Measurements from ENCODE around the gene EIF4A3. TPM values are rescaled to one million over a fixed set of nuclear protein-coding genes. Genes with fewer than 3 reads are reported as not detected.
A peak's percentile ranks its signal among the peaks of the same experiment; 100 is the strongest.

The EIF4A3 gene
- total RNA-seq, 1 donor from 2014 or later: 90.1 TPM

DNA sequence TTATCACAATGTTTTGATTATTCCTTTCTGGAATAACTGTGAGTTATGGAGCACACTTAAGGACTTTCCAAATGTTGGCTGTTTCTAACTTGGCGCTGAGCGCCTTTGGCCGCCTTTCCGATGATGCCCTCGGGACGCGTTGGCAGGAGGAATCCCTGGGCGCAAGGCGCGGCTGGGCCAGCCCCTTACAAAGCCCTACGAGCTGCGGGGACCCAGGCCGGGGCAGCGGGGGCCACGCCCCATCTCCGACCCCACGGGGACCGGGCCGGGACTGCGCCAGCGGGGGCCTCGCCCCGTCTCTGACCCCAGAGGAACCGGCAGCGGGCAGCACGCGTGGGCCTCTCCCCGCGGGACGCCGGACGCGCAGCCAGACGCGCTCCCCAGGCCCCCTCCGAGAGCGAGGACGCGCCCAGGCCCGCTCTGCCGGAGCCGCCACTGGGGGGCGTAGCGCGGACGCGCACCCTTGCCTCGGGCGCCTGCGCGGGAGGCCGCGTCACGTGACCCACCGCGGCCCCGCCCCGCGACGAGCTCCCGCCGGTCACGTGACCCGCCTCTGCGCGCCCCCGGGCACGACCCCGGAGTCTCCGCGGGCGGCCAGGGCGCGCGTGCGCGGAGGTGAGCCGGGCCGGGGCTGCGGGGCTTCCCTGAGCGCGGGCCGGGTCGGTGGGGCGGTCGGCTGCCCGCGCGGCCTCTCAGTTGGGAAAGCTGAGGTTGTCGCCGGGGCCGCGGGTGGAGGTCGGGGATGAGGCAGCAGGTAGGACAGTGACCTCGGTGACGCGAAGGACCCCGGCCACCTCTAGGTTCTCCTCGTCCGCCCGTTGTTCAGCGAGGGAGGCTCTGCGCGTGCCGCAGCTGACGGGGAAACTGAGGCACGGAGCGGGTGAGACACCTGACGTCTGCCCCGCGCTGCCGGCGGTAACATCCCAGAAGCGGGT lies 45.6 kb downstream of the EIF4A3 start, which contains the start of gene GAA:
Gene GAA (plus strand): TSS at position 571 of the 935 bp plus-strand sequence. CDS start 3,006 bp downstream, outside the sequence.
- H3K36me3 ChIP-seq: no peaks in the 10 kb centered on the region
- no peaks in the 10 kb centered on the region for H3K9me3 ChIP-seq
- no peaks in the 10 kb centered on the region for H3K27me3 ChIP-seq
- intact Hi-C loops (cut with DNase I): loop anchor here (2.0 kb wide), 1 partner anchor 46 kb away; the partner anchor contains the start of gene EIF4A3
- DNase-seq (ENCODE audit: extremely low spot score in 2 of 2): no peak
- H3K4me1 ChIP-seq: peaks cover 30% of the 10 kb centered on the region
- TF ChIP-seq POLR2AphosphoS5 (IDR thresholded peaks at IDR 0.05; ENCODE audit: insufficient read depth in 1 of 2, low read depth in 1 of 2) (no peak), POLR2A (IDR thresholded peaks at IDR 0.05) (peak in 1 of 2 donors; percentile 26)
- TF ChIP-seq, protein P1, sequence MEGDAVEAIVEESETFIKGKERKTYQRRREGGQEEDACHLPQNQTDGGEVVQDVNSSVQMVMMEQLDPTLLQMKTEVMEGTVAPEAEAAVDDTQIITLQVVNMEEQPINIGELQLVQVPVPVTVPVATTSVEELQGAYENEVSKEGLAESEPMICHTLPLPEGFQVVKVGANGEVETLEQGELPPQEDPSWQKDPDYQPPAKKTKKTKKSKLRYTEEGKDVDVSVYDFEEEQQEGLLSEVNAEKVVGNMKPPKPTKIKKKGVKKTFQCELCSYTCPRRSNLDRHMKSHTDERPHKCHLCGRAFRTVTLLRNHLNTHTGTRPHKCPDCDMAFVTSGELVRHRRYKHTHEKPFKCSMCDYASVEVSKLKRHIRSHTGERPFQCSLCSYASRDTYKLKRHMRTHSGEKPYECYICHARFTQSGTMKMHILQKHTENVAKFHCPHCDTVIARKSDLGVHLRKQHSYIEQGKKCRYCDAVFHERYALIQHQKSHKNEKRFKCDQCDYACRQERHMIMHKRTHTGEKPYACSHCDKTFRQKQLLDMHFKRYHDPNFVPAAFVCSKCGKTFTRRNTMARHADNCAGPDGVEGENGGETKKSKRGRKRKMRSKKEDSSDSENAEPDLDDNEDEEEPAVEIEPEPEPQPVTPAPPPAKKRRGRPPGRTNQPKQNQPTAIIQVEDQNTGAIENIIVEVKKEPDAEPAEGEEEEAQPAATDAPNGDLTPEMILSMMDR (IDR thresholded peaks at IDR 0.05): peak; percentile 86 to 96 (median 86)
- peak within 1 kb of the TSS; percentile 89 to 99 for H3K4me3 ChIP-seq
- peak within 1 kb of the TSS; percentile 96 for H3K27ac ChIP-seq

DNA sequence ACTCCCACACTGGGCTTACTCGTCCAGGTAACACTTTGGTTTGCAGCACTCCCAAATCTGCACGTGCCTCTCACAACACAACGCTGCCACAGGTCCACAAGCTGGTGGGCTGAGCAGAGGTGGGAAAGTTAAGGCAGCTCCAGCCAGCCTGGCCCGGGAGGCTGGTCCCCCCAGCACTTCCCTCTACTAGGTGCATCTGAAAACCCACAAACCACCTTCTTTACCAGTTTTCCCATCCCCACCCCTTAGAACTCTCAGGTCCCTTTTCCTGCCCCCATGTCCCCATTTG lies 46.9 kb downstream of the EIF4A3 start:
- intact Hi-C loops (cut with DNase I): loop anchor here (2.0 kb wide), 1 partner anchor 47 kb away; the partner anchor contains the start of gene EIF4A3

GRCh38 chr17:80099291-80100034 lies 47.5 kb downstream of the EIF4A3 start:
- Histone ChIP-seq H3K4me3 (no peak overlapping the region), H3K27ac (no peak overlapping the region), H3K9me3 (no peaks in the 10 kb centered on the region), H3K27me3 (no peaks in the 10 kb centered on the region), H3K4me1 (peaks cover 30% of the 10 kb centered on the region), H3K36me3 (no peaks in the 10 kb centered on the region)
- DNase-seq (ENCODE audit: extremely low spot score in 2 of 2): no peak
- intact Hi-C loops (cut with DNase I): loop anchor here (2.0 kb wide), 1 partner anchor 47 kb away; the partner anchor contains the start of gene EIF4A3
- TF ChIP-seq, protein P1 (IDR thresholded peaks at IDR 0.05): no peak
- TF ChIP-seq POLR2A (IDR thresholded peaks at IDR 0.05) (no peak), POLR2AphosphoS5 (IDR thresholded peaks at IDR 0.05; ENCODE audit: insufficient read depth in 1 of 2, low read depth in 1 of 2) (no peak)

More for the DNA sequence above, 46.9 kb downstream of the EIF4A3 start:
- Histone ChIP-seq H3K4me3 (no peak overlapping the region), H3K27me3 (no peaks in the 10 kb centered on the region), H3K4me1 (peaks cover 30% of the 10 kb centered on the region), H3K9me3 (no peaks in the 10 kb centered on the region), H3K36me3 (no peaks in the 10 kb centered on the region), H3K27ac (no peak overlapping the region)
- TF ChIP-seq POLR2AphosphoS5 (IDR thresholded peaks at IDR 0.05; ENCODE audit: insufficient read depth in 1 of 2, low read depth in 1 of 2) (no peak), POLR2A (IDR thresholded peaks at IDR 0.05) (no peak)
- TF ChIP-seq, protein P1 (IDR thresholded peaks at IDR 0.05): no peak
- DNase-seq (ENCODE audit: extremely low spot score in 2 of 2): no peak

- TF ChIP-seq POLR2A (IDR thresholded peaks at IDR 0.05) (no peak), POLR2AphosphoS5 (IDR thresholded peaks at IDR 0.05; ENCODE audit: insufficient read depth in 1 of 2, low read depth in 1 of 2) (no peak)
- TF ChIP-seq, protein P1 (IDR thresholded peaks at IDR 0.05): no peak
- intact Hi-C loops (cut with DNase I): no loop called here
- Histone ChIP-seq H3K27ac (no peak overlapping the region), H3K9me3 (no peaks in the 10 kb centered on the region), H3K4me3 (no peak overlapping the region), H3K36me3 (no peaks in the 10 kb centered on the region), H3K27me3 (no peaks in the 10 kb centered on the region), H3K4me1 (peaks cover 21% of the 10 kb centered on the region)
- no peak for DNase-seq (ENCODE audit: extremely low spot score in 2 of 2)
These were observed 48.9 kb downstream of the EIF4A3 start for GRCh38 chr17:80097844-80098691.

All from vagina (tissue), 2 donors.